ENCODE data around the gene SNPH.
"Not testable (repeated sequence)": the region's sequence is repeated elsewhere in the genome, so short reads cannot be mapped to it uniquely, and the experiment has no call there.

The SNPH gene

DNA sequence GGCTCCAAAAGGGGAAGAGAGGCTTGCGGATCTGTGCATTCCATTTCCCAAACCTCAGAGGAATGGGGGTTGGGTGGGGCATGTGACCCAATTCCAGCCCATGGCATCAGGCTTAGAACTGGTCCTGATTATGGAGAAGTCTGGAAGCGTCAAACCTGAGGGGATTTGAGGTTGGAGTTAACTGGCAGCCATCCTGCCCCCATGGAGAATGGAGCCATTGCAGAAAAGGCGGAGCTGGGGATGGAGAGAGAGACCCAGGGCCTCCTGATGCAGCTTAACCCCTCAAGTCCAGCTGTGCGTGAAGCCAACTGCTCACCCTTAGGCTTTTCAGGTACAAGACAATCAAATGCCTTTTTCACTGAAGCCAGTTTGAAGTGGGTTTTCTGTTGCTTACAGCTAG, 72.7 kb downstream of the SNPH start:
- no peak for DNase-seq (ENCODE audit: low spot score)

DNA sequence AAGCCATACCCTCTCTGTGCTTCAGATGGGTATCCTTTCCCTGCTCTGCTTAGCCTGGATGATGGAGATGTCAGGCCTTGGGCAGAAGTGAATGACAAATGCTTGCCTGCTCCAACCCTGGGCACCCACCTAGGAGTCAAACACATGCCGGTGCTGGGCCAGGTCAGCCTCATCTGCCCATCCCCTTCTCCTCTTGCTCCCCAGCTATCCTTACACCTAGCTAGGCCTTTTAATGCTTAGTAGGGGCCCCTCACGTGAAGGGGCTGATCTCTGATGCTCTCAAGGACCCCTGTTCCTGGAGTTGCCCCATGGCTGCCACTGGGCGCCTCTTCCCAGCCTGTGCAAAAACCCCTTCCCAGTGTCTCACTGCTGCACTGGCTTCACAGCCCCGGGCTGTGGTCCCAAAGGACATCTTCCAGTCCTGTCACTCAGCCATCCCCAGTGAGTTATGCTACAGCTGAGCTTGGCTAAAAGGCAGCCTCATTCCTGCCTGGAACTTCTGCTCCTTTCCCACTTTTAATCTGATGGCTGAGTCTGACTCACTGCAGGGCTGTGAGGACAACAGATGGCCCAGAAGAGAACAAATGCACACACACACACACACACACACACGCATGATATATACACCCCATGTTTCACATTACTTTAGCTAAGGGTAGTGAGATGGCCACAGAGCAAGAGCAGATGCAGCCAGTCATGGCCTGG, 75.6 kb downstream of the SNPH start:
- DNase-seq (ENCODE audit: low spot score): no peak

DNA sequence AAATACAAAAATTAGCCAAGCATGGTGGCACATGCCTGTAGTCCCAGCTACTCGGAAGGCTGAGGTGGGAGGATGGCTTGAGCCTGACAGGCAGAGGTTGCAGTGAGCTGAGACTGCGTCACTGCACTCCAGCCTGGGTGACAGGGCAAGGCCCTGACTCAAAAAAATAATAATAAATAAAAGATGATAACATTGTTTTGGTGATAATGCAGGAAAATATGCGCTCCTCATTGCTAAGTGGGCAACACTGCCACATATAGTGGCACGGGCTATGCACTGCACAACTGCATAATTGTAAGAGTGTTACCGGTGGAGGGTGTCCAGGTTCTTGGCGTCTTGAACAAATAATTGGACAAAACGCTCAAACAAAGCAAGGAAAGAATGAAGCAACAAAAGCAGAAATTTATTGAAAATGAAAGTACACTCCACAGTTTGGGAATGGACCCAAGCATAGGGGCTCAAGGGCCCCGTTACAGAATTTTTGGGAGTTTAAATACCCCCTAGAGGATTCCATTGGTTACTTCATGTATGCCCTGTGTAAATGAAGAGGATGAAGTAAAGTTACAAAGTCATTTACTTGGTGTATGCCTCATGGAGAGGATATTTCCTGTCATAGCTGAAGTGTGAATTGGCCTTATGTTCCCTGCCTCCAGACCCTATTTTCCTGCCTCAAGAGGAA, 77.5 kb downstream of the SNPH start:
- not testable (repeated sequence) for DNase-seq (ENCODE audit: low spot score)

DNA sequence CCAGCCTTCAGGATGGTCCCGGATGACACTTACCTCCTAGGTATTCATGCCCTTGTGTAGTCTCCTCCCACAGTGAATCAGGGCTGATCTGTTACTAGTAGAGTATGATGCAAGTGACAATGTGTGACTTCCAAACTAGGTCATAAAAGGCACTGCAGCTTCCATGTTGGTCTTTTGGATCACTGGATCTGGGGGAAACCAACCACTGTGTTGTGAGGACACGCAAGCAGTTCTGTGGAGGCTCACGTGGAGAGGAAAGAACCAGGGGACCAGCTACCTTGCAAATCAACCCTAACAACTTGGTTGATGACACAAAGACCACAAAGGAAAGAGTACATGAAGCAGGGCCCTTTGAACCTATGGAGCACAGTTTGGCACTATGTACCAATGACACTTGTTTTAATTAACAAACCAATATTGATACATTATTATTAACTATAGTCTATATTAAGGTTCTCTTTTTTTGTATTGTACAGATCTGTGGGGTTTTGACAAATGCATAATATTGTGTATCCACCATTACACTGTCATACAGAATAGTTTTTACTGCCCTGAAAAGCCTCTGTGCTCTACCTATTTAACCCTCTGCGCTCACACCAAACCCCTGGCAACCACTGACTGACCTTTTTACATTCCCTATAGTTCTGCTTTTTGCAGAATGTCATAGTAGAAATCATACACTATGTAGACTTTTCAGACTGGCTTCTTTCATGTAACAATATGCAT, 79.1 kb downstream of the SNPH start:
- DNase-seq (ENCODE audit: low spot score): no peak

DNA sequence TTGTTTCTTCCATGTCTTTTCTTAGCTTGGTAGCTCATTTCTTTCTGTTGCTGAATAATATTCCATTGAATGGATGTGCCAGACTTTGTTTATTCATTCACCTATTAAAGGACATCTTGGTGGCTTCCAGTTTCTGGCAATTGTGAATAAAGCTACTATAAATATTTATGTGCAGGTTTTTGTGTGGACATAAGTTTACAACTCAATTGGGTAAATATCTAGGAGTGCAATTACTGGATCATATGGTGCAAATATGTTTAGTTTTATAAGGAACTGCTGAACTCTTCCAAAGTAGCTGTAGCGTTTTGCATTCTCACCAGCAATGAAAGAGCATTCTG, 79.6 kb downstream of the SNPH start:
- DNase-seq (ENCODE audit: low spot score): no peak

DNA sequence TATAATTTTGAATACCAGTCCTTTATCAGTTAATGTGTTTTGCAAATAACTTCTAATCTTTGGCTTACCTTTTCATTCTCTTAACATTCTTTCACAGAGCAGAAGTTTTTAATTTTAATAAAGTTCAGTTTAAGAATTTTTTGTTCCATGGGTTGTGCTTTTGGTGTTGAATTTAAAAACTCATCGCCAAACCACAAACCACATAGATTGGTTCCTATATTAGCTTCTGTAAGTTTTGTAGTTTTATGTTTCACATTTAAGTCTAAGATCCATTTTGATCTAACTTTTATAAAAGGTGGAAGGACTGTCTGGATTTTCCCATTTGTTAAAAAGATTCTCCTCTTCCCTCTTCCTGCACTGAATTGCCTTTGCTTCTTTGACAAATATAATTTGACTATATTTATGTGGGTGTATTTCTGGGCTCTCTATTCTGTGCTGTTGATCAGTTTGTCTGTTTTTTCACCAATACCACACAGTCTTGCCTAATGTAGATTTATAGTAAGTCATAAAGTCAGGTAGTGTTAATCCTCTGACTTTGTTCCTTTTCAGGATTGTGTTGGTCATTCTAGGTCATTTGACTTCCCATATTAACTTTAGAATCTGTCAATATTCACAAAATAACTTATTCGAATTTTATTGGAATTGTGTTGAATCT, 80.3 kb downstream of the SNPH start:
- DNase-seq (ENCODE audit: low spot score): no peak

DNA sequence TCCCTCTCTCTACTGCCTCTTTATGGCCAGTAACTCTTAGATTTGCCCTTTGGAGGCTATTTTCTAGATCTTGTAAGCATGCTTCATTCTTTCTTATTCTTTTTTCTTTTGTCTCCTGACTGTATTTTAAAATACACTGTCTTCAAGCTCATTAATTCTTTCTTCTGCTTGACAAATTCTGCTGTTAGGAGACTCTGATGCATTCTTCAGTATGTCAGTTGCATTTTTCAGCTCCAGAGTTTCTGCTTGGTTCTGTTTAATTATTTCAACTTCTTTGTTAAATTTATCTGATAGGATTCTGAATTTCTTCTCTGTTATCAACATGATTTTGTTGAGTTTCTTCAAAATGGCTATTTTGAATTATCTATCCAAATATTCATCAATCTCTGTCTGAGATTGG, 87.9 kb downstream of the SNPH start:
- no peak for DNase-seq (ENCODE audit: low spot score)

DNA sequence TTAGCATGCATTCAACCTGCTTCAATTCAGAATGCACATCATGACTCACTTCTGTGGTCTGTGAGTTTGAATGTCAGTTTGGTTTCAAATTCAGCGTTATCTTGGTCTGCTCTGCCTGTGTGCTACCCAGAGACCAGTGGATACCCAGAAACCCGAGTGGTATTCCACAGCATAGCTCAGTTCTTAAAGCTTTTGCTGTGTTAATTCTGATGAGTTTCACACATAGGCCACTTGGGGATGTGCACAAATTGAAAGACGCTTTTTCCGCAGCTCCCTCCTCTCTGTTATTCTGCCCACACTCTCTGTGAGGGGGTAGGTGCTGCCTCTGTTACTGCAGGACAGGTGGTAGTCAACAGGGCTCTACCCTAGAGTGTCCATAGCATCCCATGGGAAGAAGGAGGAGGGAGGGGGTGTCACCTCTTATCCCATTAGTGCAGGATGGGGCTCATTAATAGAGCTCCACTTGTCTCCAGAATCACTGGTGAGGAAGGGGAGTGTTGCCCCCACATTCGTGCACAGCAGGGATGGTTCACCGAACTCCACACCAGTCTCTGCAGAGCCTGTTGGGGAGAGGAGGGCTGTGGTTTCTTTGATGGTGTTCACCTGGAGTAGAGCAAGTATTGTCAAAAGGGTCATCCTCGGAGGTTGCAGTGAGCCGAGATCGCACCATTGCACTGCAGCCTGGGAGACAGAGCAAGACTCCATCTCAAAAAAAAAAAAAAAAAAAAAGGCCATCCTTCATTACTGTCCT, 92.0 kb downstream of the SNPH start:
- no peak for DNase-seq (ENCODE audit: low spot score)

Measured in kidney tubule cell (primary cell).